Coronary artery (tissue), 2 donors: Measurements from ENCODE around the gene PNPLA7.
"Not testable (repeated sequence)": the region's sequence is repeated elsewhere in the genome, so short reads cannot be mapped to it uniquely, and the experiment has no call there.

Experiments
- DNase-seq: peaks from one replicate; pipeline ENCODE4 v3.0.0-alpha.2; 2017; ENCODE audit warnings: low spot score
- H3K27ac ChIP-seq, 2 donors: fragments of 200-600 bp; sonication (generic); one replicate each; pipeline ENCODE4 v1.5.1; 2016 to 2019
- H3K4me3 ChIP-seq: fragments of 200-600 bp; sonication (generic); 2 replicates; pipeline ENCODE4 v1.5.1; 2016; ENCODE audit warnings: mild to moderate bottlenecking, moderate library complexity
- CTCF ChIP-seq: fragments of 200-600 bp; sonication (generic); IDR thresholded peaks from one replicate; pipeline ENCODE4 v1.5.1; 2019; ENCODE audit warnings: antibody characterized with exemption

Gene PNPLA7

DNA sequence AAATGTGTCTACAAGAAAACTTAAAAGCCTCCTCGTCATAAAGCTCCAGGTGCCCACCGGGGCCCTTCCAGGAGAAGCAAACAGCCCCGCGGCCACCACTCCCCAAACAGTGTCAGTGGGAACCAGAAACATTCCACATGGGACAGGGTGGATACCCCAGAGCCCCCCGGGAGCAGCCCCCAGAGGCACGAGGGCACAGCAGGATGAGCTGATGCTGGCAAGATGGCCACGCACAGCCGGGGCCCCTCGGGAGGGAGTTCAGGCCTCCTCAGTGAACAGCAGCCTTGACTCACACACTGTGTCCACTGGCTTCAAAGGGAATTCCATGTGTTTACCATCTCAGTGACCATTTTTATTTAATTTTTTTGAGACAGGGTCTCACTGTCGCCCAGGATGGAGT, 137.8 kb downstream of the PNPLA7 start:
- Histone ChIP-seq H3K27ac (peak overlapping the region in 1 of 2 donors; percentile 47), H3K4me3 (no peak overlapping the region)
- no peak for DNase-seq
- TF ChIP-seq CTCF = no peak

DNA sequence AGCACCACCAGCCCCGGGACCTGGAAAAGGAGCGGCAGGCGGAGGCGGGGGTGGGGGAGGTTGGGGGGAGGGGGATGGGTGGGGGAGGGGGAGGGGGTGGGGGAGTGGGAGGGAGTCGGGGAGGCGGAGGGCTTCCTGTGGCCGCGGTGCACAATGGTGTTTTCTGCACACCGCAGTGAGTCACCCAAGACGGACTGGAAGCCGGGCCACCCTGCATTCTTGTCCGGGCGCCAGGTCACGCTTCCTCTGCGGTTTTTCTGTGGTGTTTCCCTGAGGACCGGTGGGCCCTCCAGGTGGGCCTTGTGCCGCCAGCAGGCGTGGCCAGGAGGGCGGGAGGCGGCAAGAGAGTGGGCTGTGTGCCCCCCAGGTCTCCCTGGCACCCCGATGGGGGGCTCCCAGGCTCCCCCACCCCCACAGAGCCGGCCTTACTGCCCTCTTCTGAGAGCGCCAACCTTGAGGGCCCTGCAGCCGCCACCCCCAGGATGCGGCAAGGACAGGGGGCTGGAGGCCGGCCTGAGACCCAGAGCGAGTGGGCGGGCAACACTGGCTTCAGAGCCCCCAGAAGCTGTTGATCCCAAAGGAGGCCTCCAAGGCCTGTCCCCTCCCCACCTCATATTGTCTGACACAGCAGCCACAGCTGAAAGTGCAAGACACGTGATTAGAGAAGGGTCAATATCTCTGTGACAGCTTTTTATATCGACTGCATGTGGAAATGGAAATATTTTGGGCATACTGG, 138.4 kb downstream of the PNPLA7 start:
- peak overlapping the region; percentile 47 for H3K4me3 ChIP-seq
- no peak for DNase-seq
- TF ChIP-seq CTCF = no peak
- peak overlapping the region; percentile 17 to 75 for H3K27ac ChIP-seq

DNA sequence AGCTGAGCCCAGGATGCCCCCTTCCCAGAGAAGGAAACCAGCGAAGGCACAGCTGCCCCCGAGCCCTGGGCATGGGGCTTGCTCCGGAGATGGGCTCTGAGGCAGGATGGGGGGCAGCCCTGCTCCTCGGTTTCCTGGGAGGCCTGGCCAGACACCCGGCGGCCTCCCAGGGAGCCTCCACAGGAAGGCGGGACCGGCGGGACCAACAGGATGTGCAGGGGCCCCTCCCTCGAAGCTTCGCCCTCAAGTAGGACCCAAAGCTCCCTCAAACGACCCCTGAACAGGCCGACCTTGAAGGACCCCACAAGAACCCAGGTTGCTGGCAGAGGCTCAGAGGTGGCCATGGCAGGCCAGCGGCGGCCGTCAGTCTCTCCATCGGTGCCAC, 138.9 kb downstream of the PNPLA7 start:
- TF ChIP-seq CTCF = no peak
- no peak for DNase-seq
- Histone ChIP-seq H3K27ac (peak overlapping the region in 1 of 2 donors; percentile 75), H3K4me3 (peak overlapping the region; percentile 47)

GRCh38 chr9:137410891-137411249, 139.3 kb downstream of the PNPLA7 start:
- no peak for DNase-seq
- Histone ChIP-seq H3K4me3 (peak overlapping the region; percentile 47), H3K27ac (peak overlapping the region in 1 of 2 donors; percentile 75)
- no peak for TF ChIP-seq CTCF

GRCh38 chr9:137410236-137410890, 139.8 kb downstream of the PNPLA7 start:
- H3K27ac ChIP-seq = peak overlapping the region in 1 of 2 donors; percentile 75
- not testable (repeated sequence) for H3K4me3 ChIP-seq, DNase-seq
